ENCODE data around the gene UPP1.

DNA sequence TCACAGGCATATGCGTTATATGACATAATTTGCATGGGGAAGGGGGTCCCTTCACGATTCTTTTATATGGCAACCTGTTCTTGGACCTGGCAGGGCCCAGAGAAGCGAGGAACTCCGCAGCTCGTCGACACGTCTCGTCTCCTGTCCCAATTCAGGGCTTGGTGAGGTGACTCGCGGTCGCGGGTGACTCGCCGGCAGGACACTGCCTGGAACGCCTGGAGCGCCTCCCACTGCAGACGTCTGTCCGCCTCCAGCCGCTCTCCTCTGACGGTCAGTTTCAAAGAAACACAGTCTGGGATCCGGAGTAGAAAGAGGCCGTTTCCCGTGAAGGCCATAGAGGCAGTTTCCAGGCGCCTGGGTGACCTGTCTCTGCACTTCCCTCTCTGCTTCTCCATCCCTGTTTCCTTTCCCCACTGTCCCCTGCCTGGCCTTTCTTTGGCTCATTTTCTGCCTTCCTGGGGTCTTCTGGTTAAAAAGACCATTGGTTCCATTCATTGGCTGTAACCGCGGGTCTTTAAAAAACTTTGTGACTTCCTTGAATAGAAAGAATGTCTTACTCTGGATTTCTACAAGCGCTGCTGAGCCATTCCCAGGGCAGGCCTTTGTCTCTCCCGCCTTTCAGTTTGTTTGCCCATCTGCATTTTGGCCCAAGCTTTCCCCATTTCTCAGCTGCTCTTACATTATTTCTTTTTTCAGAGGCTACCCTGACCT lies 1.2 kb downstream of the UPP1 start:
- TF ChIP-seq EP300 (IDR thresholded peaks at IDR 0.05), result no peak
- TF ChIP-seq, protein P1, sequence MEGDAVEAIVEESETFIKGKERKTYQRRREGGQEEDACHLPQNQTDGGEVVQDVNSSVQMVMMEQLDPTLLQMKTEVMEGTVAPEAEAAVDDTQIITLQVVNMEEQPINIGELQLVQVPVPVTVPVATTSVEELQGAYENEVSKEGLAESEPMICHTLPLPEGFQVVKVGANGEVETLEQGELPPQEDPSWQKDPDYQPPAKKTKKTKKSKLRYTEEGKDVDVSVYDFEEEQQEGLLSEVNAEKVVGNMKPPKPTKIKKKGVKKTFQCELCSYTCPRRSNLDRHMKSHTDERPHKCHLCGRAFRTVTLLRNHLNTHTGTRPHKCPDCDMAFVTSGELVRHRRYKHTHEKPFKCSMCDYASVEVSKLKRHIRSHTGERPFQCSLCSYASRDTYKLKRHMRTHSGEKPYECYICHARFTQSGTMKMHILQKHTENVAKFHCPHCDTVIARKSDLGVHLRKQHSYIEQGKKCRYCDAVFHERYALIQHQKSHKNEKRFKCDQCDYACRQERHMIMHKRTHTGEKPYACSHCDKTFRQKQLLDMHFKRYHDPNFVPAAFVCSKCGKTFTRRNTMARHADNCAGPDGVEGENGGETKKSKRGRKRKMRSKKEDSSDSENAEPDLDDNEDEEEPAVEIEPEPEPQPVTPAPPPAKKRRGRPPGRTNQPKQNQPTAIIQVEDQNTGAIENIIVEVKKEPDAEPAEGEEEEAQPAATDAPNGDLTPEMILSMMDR (IDR thresholded peaks at IDR 0.05), result no peak
- TF ChIP-seq POLR2A (IDR thresholded peaks at IDR 0.05), result no peak

Measured in ovary (tissue), 3 donors.